Adrenal gland (tissue), 12 donors: ENCODE data around the gene DIAPH3. TPM values are rescaled to one million over a fixed set of nuclear protein-coding genes. Genes with fewer than 3 reads are reported as not detected.

Experiments used
- DNase-seq, 7 donors: peaks; one replicate each; pipeline ENCODE4 v3.0.0-alpha.2; 2019 to 2020
- H3K27ac ChIP-seq, 5 donors: fragments of 200-600 bp; sonication (generic) in 4 of 5; 1 replicate in 3 of 5; 2 replicates in 2 of 5; pipeline versions ENCODE4 v1.5.1 to v1.8.0; 2016 to 2020; ENCODE audit warnings: mild to moderate bottlenecking in 1 of 5
- H3K27me3 ChIP-seq: fragments of 200-600 bp; 2 replicates; pipeline ENCODE4 v1.8.0; 2021
- H3K36me3 ChIP-seq, 2 donors: fragments of 200-600 bp; replicated peaks in 1 of 2; 1 replicate in 1 of 2; 2 replicates in 1 of 2; pipeline versions ENCODE4 v1.5.1 to v1.8.0; 2018 to 2022
- H3K4me1 ChIP-seq, 2 donors: fragments of 200-600 bp; replicated peaks in 1 of 2; 1 replicate in 1 of 2; 2 replicates in 1 of 2; pipeline versions ENCODE4 v1.5.1 to v1.8.0; 2018 to 2021
- H3K4me3 ChIP-seq, 4 donors: fragments of 200-600 bp; sonication (generic) in 3 of 4; one replicate each; pipeline ENCODE4 v1.5.1; 2016 to 2018
- H3K9me3 ChIP-seq, 3 donors: fragments of 200-600 bp; sonication (generic) in 1 of 3; replicated peaks in 1 of 3; 1 replicate in 2 of 3; 2 replicates in 1 of 3; pipeline versions ENCODE4 v1.5.1 to v1.8.0; 2016 to 2021
- CTCF ChIP-seq, 6 experiments: fragments of 450-650 bp in 4 of 6; fragments of 200-600 bp in 2 of 6; sonication (generic) in 1 of 6; IDR thresholded peaks; 1 replicate in 5 of 6; 2 replicates in 1 of 6; pipeline versions ENCODE4 v1.5.1 to v1.8.0; 2016 to 2021; ENCODE audit warnings: antibody characterized with exemption in 6 of 6, mild to moderate bottlenecking in 2 of 6, moderate library complexity in 1 of 6
- POLR2A ChIP-seq, 2 donors: fragments of 450-650 bp; IDR thresholded peaks; one replicate each; pipeline ENCODE4 v1.6.1; 2017; ENCODE audit warnings: antibody characterized with exemption in 2 of 2, mild to moderate bottlenecking in 2 of 2, moderate library complexity in 1 of 2
- WGBS, 4 donors: extraction: QIAGEN DNeasy Blood & Tissue Kit in 2 of 4; methylation state at CpG; one replicate each; pipeline versions ENCODE4 v1.1.5 to v1.1.7; 2013 to 2017; 5-methylcytosine and 5-hydroxymethylcytosine counted together
- intact Hi-C, 2 donors: fragments of 100-400 bp; cut with DNase I; formaldehyde crosslinking; loops; one replicate each; pipeline versions ENCODE4 v1.14.1 to v1.15.0; 2022 to 2023
- polyA plus RNA-seq, 3 donors: library from polyadenylated mRNA; stranded (reverse); fragments of 200-250 nt in 2 of 3; fragments of 350-450 nt in 1 of 3; fragmentation: Illumina TruSeq in 1 of 3; extraction: RNeasy Lipid Tissue Mini Kit (QIAGEN cat#74804) in 1 of 3; gene quantifications; one replicate each; pipeline ENCODE4 v1.2.3, GENCODE V29; 2013 to 2014
- total RNA-seq, 9 donors: library from RNA; depleted of rRNA in 4 of 9; stranded (reverse); fragments of >200 nt in 4 of 9; fragments of 120-200 nt in 1 of 9; fragmentation: NEBNext Ultra II Directional in 1 of 9; extraction: Animal tissue kit (Norgen Biotek cat#: 25700) in 1 of 9; gene quantifications; one replicate each; pipeline versions ENCODE4 v1.1.0 to v1.2.4, GENCODE V29; 2013 to 2023
- donor health status: healthy with polysubstance abuse.
- donor health status: Bipolar disorder and iron deficiency.
- donor health status: DM: yes; HTN: yes; CAD: no.
- donor health status: DM: no; HTN: no; CAD: no.
- donor health status: DM: no; HTN: no; CAD: no.
- donor health status: DM: yes; HTN: yes; CAD: no.

Gene DIAPH3
- total and polyA plus RNA-seq, 12 donors = 0.07 to 4.2 (median 0.42) TPM; not detected in 3

GRCh38 chr13:60170414-60170813 lies 6.7 kb upstream of the DIAPH3 start:
- WGBS, 4 donors = 75 to 89% (median 82%) methylated on average over 3 of the region's 3 CpGs
- H3K27me3 ChIP-seq = no peaks in the 10 kb centered on the region
- TF ChIP-seq POLR2A (IDR thresholded peaks at IDR 0.05) = no peak
- TF ChIP-seq CTCF (IDR thresholded peaks at IDR 0.05) = no peak
- no peak overlapping the region for H3K4me3 ChIP-seq
- intact Hi-C loops = no loop called here
- DNase-seq = peak in 1 of 7 donors; percentile 8
- no peaks in the 10 kb centered on the region for H3K9me3 ChIP-seq
- no peaks in the 10 kb centered on the region for H3K36me3 ChIP-seq
- no peak overlapping the region for H3K27ac ChIP-seq
- H3K4me1 ChIP-seq = peaks cover 0 to 11% of the 10 kb centered on the region in 2 donors

GRCh38 chr13:60169239-60170031 lies 5.7 kb upstream of the DIAPH3 start:
- DNase-seq = no peak
- Histone ChIP-seq H3K27ac (no peak overlapping the region), H3K9me3 (no peaks in the 10 kb centered on the region), H3K4me3 (no peak overlapping the region), H3K27me3 (no peaks in the 10 kb centered on the region), H3K36me3 (no peaks in the 10 kb centered on the region), H3K4me1 (peaks cover 9 to 21% of the 10 kb centered on the region in 2 donors)
- intact Hi-C loops = no loop called here
- WGBS, 4 donors = 91 to 93% (median 92%) methylated on average over 3 of the region's 3 CpGs
- TF ChIP-seq POLR2A (IDR thresholded peaks at IDR 0.05) (no peak), CTCF (IDR thresholded peaks at IDR 0.05) (peak in 1 of 6 experiments; percentile 3)

- no peak for DNase-seq
- 82 to 95% (median 87%) methylated on average over 3 of the region's 3 CpGs for WGBS, 4 donors
- no peak overlapping the region for H3K27ac ChIP-seq
- no peaks in the 10 kb centered on the region for H3K9me3 ChIP-seq
- H3K36me3 ChIP-seq = no peaks in the 10 kb centered on the region
- no peaks in the 10 kb centered on the region for H3K27me3 ChIP-seq
- intact Hi-C loops = no loop called here
- peaks cover 14 to 28% of the 10 kb centered on the region in 2 donors for H3K4me1 ChIP-seq
- no peak overlapping the region for H3K4me3 ChIP-seq
- TF ChIP-seq CTCF (IDR thresholded peaks at IDR 0.05) (no peak), POLR2A (IDR thresholded peaks at IDR 0.05) (no peak)
These were observed 3.4 kb upstream of the DIAPH3 start for GRCh38 chr13:60167121-60167520.

- H3K4me1 ChIP-seq = peaks cover 14 to 24% of the 10 kb centered on the region in 2 donors
- no peak for DNase-seq
- H3K27me3 ChIP-seq = no peaks in the 10 kb centered on the region
- TF ChIP-seq CTCF (IDR thresholded peaks at IDR 0.05) (no peak), POLR2A (IDR thresholded peaks at IDR 0.05) (no peak)
- no peaks in the 10 kb centered on the region for H3K36me3 ChIP-seq
- no peaks in the 10 kb centered on the region for H3K9me3 ChIP-seq
- H3K27ac ChIP-seq = peak overlapping the region in 1 of 5 donors; percentile 11
- intact Hi-C loops = no loop called here
- 63 to 73% (median 68%) methylated on average over 3 of the region's 3 CpGs for whole genome bisulfite sequencing, 4 donors
- H3K4me3 ChIP-seq = no peak overlapping the region
These were observed 1.8 kb upstream of the DIAPH3 start for GRCh38 chr13:60165391-60166099.
